ENCODE results near the gene RCAN1.
A peak's percentile ranks its signal among the peaks of the same experiment; 100 is the strongest.

The RCAN1 gene

DNA sequence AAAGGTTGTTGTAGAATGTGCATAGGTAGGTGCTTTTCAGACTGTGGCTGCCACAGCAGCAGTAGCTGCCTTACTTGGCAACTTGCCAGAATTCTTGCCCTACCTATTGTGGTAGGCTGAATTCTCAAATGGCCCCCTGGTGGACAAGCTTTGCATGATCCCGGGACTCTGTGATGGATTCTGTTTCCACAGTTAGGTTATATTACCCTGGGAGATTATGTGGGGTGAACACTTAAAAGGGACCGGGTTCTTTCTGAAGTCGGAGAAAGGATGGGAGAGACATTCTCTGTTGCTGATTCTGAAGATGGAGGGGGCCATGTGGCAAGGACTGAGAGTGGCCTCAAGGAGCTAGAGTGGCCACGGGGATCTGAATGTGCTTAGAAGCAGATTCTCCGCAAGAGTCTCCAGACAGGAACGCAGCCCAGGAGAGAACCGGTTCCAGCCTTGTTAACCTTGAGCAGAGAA is 70.8 kb downstream of the RCAN1 start (continued):
- no peak for TF ChIP-seq ZNF140 (tag by site-specific recombination; IDR thresholded peaks at IDR 0.05)
- no peak for TF ChIP-seq ZNF366 (tag by site-specific recombination; conservative IDR thresholded peaks at IDR 0.05)
- no peak for TF ChIP-seq ZNF585B (tag by site-specific recombination; IDR thresholded peaks at IDR 0.05)
- no peak for TF ChIP-seq ZNF2 (tag by site-specific recombination; IDR thresholded peaks at IDR 0.05)
- TF ChIP-seq ZNF792 (tag by site-specific recombination; IDR thresholded peaks at IDR 0.05): no peak
- no peak for TF ChIP-seq ZNF747 (tag by site-specific recombination; IDR thresholded peaks at IDR 0.05)
- peak; percentile 16; the same call in 1 of the 2 replicates for TF ChIP-seq ZIC2 (tag by site-specific recombination; IDR thresholded peaks at IDR 0.05)
- no peak for TF ChIP-seq KLF9 (tag by site-specific recombination; IDR thresholded peaks at IDR 0.05; ENCODE audit: low read depth)
- TF ChIP-seq, protein P1, sequence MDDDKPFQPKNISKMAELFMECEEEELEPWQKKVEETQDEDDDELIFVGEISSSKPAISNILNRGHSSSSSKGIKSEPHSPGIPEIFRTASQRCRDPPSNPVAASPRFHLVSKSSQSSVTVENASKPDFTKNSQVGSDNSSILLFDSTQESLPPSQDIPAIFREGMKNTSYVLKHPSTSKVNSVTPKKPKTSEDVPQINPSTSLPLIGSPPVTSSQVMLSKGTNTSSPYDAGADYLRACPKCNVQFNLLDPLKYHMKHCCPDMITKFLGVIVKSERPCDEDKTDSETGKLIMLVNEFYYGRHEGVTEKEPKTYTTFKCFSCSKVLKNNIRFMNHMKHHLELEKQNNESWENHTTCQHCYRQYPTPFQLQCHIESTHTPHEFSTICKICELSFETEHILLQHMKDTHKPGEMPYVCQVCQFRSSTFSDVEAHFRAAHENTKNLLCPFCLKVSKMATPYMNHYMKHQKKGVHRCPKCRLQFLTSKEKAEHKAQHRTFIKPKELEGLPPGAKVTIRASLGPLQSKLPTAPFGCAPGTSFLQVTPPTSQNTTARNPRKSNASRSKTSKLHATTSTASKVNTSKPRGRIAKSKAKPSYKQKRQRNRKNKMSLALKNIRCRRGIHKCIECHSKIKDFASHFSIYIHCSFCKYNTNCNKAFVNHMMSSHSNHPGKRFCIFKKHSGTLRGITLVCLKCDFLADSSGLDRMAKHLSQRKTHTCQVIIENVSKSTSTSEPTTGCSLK (tag by site-specific recombination; IDR thresholded peaks at IDR 0.05): no peak
- TF ChIP-seq ZNF416 (tag by site-specific recombination; IDR thresholded peaks at IDR 0.05): no peak
- TF ChIP-seq, protein P2, sequence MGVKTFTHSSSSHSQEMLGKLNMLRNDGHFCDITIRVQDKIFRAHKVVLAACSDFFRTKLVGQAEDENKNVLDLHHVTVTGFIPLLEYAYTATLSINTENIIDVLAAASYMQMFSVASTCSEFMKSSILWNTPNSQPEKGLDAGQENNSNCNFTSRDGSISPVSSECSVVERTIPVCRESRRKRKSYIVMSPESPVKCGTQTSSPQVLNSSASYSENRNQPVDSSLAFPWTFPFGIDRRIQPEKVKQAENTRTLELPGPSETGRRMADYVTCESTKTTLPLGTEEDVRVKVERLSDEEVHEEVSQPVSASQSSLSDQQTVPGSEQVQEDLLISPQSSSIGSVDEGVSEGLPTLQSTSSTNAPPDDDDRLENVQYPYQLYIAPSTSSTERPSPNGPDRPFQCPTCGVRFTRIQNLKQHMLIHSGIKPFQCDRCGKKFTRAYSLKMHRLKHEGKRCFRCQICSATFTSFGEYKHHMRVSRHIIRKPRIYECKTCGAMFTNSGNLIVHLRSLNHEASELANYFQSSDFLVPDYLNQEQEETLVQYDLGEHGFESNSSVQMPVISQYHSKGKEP (tag by site-specific recombination; IDR thresholded peaks at IDR 0.05): peak; percentile 83
- TF ChIP-seq ZNF660 (tag by site-specific recombination; IDR thresholded peaks at IDR 0.05): peak; percentile 98
- no peak for TF ChIP-seq REPIN1 (tag by site-specific recombination; IDR thresholded peaks at IDR 0.05; ENCODE audit: low read depth)
- no peak for TF ChIP-seq PRDM10 (tag by site-specific recombination; IDR thresholded peaks at IDR 0.05)
- TF ChIP-seq ZNF529 (tag by site-specific recombination; IDR thresholded peaks at IDR 0.05; ENCODE audit: insufficient replicate concordance): peak; percentile 81
- TF ChIP-seq GLIS2 (tag by site-specific recombination; IDR thresholded peaks at IDR 0.05): no peak
- no peak for TF ChIP-seq ZNF138 (tag by site-specific recombination; IDR thresholded peaks at IDR 0.05; ENCODE audit: borderline replicate concordance)
- TF ChIP-seq ZNF549 (tag by site-specific recombination; IDR thresholded peaks at IDR 0.05): peak; percentile 84
- no peak for TF ChIP-seq ZNF518A (tag by site-specific recombination; conservative IDR thresholded peaks at IDR 0.05; ENCODE audit: low read depth)
- TF ChIP-seq, protein P3, sequence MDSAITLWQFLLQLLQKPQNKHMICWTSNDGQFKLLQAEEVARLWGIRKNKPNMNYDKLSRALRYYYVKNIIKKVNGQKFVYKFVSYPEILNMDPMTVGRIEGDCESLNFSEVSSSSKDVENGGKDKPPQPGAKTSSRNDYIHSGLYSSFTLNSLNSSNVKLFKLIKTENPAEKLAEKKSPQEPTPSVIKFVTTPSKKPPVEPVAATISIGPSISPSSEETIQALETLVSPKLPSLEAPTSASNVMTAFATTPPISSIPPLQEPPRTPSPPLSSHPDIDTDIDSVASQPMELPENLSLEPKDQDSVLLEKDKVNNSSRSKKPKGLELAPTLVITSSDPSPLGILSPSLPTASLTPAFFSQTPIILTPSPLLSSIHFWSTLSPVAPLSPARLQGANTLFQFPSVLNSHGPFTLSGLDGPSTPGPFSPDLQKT (IDR thresholded peaks at IDR 0.05; ENCODE audit: borderline replicate concordance, low read depth, low read length): no peak
- TF ChIP-seq TSHZ1 (tag by site-specific recombination; IDR thresholded peaks at IDR 0.05; ENCODE audit: borderline replicate concordance): no peak
- no peak for TF ChIP-seq ZNF10 (tag by site-specific recombination; IDR thresholded peaks at IDR 0.05)
